HFF-Myc (cell line): Measurements from ENCODE around the gene SEC14L5.
"Not testable (repeated sequence)": the region's sequence is repeated elsewhere in the genome, so short reads cannot be mapped to it uniquely, and the experiment has no call there.

ENCODE experiments used
- DNase-seq: peaks from one replicate; pipeline ENCODE4 v3.0.0-alpha.2; 2011; ENCODE audit warnings: low read depth; ENCODE audit errors: extremely low read depth
- H3K4me3 ChIP-seq: replicated peaks from 2 replicates; pipeline ENCODE4 v1.5.1; 2011; ENCODE audit warnings: low read depth, mild to moderate bottlenecking, control low read depth, low read length
- CTCF ChIP-seq: IDR thresholded peaks from 2 replicates; pipeline ENCODE4 v1.5.1; 2012; ENCODE audit warnings: mild to moderate bottlenecking, low read depth, low read length, control low read depth; ENCODE audit errors: missing control alignments

SEC14L5 gene

DNA sequence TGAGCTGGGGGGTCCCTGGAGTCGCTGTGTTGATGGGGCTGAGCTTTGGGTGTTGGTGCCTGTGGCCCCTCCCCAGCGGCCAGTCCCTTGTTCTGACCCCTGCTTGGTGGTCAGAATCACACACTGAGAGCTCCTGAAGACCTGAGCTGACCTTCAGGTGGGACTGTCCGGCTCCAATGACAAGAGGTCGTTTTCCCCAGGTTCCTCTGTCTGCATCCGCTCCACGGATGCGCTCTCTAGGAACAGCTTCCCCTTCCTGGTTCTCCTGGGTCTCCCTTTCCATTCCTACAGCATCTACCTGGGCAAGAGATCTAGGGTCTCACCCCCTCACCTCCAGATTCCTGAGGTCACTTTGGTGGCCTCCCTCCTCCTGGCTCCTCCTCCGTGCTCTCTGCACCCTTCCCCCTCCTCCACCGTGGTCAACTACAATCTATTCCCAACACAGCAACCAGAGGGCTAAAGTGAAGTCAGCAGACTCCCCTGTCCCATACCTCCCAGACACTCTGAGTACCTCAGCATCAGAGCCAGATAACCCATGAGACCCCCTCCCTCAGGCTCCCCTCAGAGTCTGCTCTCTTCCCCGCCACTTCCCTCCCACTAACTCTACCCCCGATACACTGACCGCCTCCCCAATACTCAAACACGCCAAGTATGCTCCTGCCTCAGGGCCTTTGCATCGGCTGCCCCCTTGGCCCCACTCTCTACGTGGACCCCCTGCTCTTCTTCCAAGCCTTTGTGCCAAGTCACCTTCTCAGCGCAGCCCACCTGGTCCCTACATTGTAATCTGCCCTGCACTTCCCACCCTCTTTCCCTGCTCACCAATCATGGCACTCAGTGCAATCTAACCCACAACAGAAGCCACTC is 9.0 kb upstream of the SEC14L5 start:
- no peak for DNase-seq
- no peak for TF ChIP-seq CTCF

GRCh38 chr16:4949986-4950385 is 8.1 kb upstream of the SEC14L5 start:
- TF ChIP-seq CTCF = no peak
- no peak overlapping the region for H3K4me3 ChIP-seq
- no peak for DNase-seq

More for the DNA sequence above, 9.0 kb upstream of the SEC14L5 start:
- no peak overlapping the region for H3K4me3 ChIP-seq

GRCh38 chr16:4951583-4951982 is 6.5 kb upstream of the SEC14L5 start:
- not testable (repeated sequence) for DNase-seq, H3K4me3 ChIP-seq

- H3K4me3 ChIP-seq = no peak overlapping the region
- TF ChIP-seq CTCF = no peak
- DNase-seq = no peak
Observed at GRCh38 chr16:4954714-4955113, 3.4 kb upstream of the SEC14L5 start.

GRCh38 chr16:4957420-4957719 is 760 bp upstream of the SEC14L5 start:
- no peak for DNase-seq

DNA sequence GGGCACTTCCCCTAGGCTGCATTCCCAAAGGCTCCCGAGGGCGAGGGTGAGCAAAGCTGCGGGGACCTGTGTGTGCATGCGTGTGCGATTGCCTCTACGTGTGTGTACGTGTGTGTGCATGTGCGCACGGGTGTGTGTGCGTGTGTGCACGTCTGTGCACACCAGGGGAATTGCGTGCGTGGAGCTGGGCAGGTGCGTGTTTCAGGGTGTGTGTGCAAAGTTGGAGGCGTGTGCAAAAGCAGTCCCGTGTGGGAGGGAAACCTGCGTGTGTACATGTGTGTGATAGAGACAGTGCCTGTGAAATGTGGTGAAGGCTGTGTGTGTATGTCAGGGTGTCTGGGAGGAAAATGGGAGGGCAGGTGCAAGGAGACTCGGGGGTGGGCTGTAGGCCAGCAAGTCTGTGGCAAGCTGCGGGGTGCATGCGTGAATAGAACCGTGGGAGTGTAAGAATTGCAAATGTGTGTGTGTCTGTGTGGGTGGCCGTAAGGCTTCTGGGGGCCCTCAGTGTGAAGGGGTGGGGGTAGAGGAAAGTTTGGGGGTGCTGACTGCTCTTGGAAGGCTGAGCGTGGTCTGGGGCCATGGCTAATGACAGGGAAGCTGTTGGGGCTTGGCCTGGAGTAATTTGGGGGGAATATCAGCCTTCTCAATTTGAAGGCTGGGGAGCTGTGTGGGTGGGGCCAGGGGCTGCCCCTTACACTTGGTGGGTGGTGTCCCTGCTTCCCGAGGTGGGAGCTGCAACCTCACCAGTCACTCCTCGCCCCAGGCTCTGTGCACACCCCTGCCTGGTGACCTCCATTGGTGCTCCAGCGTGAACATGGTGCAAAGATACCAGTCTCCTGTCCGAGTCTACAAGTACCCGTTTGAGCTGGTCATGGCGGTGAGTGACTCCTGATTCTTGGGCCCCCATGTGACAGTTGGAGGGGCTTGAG is 644 bp downstream of the SEC14L5 start:
- TF ChIP-seq CTCF = no peak
- H3K4me3 ChIP-seq = peak overlapping the region; percentile 33
- no peak for DNase-seq

More at GRCh38 chr16:4957420-4957719, 760 bp upstream of the SEC14L5 start:
- no peak for TF ChIP-seq CTCF
- H3K4me3 ChIP-seq = peak overlapping the region; percentile 48

- DNase-seq = no peak
- H3K4me3 ChIP-seq = no peak overlapping the region
- no peak for TF ChIP-seq CTCF
Observed at GRCh38 chr16:4960579-4960978, 2.4 kb downstream of the SEC14L5 start.
